ACC112 (cell line): ENCODE results near the gene LRG1.

Experiments
- H2AFZ ChIP-seq: fragments of 200-600 bp; sonication (generic); one replicate; pipeline ENCODE4 v1.6.0; 2017; ENCODE audit warnings: antibody characterized with exemption, low read length; ENCODE audit not compliant: unreplicated experiment
- H3K27ac ChIP-seq: fragments of 200-600 bp; sonication (generic); 2 replicates; pipeline ENCODE4 v1.5.1; 2014; ENCODE audit warnings: low read depth, mild to moderate bottlenecking, antibody characterized with exemption, low read length, moderate library complexity
- H3K27me3 ChIP-seq: fragments of 200-600 bp; sonication (generic); 2 replicates; pipeline ENCODE4 v1.6.1; 2014; ENCODE audit warnings: mild to moderate bottlenecking, antibody characterized with exemption, low read length, moderate library complexity, mixed read lengths; ENCODE audit not compliant: insufficient read depth
- H3K36me3 ChIP-seq: fragments of 200-600 bp; sonication (generic); 2 replicates; pipeline ENCODE4 v1.6.1; 2016; ENCODE audit warnings: mild to moderate bottlenecking, antibody characterized with exemption, low read length, moderate library complexity, mixed read lengths; ENCODE audit not compliant: insufficient read depth
- H3K4me1 ChIP-seq: fragments of 200-600 bp; sonication (generic); one replicate; pipeline ENCODE4 v1.6.1; 2016; ENCODE audit warnings: low read length, mixed read lengths; ENCODE audit not compliant: insufficient read depth, unreplicated experiment, control insufficient read depth
- H3K4me3 ChIP-seq: fragments of 200-600 bp; sonication (generic); 2 replicates; pipeline ENCODE4 v1.5.1; 2014; ENCODE audit warnings: mild to moderate bottlenecking, low read depth, low read length
- H3K79me2 ChIP-seq: fragments of 200-600 bp; sonication (generic); one replicate; pipeline ENCODE4 v1.6.0; 2016; ENCODE audit warnings: low read length; ENCODE audit not compliant: control insufficient read depth, unreplicated experiment, insufficient read depth

The LRG1 gene

DNA sequence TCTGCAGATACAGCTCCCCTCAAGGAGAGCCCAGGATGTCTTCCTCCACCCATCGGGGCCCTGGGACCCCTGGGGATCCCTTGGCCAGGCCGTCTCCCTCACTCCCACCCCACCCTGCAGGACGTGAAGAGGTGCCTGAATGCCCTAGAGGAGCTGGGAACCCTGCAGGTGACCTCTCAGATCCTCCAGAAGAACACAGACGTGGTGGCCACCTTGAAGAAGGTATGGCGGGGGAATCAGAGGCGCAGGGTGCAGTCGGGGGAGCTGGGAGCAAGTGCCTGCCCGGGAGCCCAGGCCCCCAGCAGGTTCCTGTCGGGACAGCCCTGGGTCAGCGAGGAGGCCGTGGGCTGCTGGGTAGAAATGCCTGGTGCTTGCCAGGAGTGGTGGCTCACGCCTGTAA is 41.1 kb downstream of the LRG1 start:
- H3K79me2 ChIP-seq: no peaks in the 10 kb centered on the region
- H2AFZ ChIP-seq: no peak overlapping the region
- no peaks in the 10 kb centered on the region for H3K27me3 ChIP-seq
- H3K4me1 ChIP-seq: no peaks in the 10 kb centered on the region
- no peaks in the 10 kb centered on the region for H3K36me3 ChIP-seq
- no peak overlapping the region for H3K4me3 ChIP-seq
- H3K27ac ChIP-seq: no peak overlapping the region

DNA sequence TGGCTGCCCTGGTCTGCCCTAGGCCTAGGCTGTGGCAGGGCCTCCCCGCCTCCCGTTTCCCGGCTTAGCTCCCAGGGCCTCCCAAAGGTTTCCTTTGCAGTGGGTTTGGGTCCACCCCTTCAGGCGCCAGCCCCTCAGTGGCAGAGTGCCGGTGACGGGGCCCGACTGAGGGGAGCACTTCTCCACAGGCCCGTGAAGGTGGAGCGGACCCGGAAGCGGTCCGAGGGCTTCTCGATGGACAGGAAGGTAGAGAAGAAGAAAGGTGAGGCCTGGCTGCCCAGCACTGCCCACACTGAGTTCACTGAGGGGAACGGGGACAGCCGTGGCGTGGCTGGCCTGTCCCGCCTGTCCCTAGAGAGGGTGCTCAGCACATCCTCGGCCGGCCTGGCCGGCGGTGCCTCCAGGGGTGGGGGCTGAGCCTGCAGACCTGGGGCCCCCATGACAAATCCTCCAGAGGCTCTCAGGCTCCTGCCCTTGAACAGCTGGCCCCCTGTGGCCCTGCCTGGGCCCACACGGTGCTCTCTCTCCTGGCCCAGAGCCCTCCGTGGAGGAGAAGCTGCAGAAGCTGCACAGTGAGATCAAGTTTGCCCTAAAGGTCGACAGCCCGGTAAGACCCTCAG is 42.0 kb downstream of the LRG1 start:
- Histone ChIP-seq H3K27me3 (no peaks in the 10 kb centered on the region), H3K79me2 (no peaks in the 10 kb centered on the region), H3K36me3 (no peaks in the 10 kb centered on the region), H3K4me1 (no peaks in the 10 kb centered on the region), H3K27ac (no peak overlapping the region), H2AFZ (no peak overlapping the region), H3K4me3 (no peak overlapping the region)

- no peak overlapping the region for H3K4me3 ChIP-seq
- H3K79me2 ChIP-seq: no peaks in the 10 kb centered on the region
- H2AFZ ChIP-seq: no peak overlapping the region
- no peaks in the 10 kb centered on the region for H3K4me1 ChIP-seq
- H3K36me3 ChIP-seq: peaks cover 7% of the 10 kb centered on the region; the same call in 1 of the 2 replicates
- no peaks in the 10 kb centered on the region for H3K27me3 ChIP-seq
- H3K27ac ChIP-seq: no peak overlapping the region
Measured at GRCh38 chr19:4496304-4496703, 43.5 kb downstream of the LRG1 start.

- Histone ChIP-seq H3K4me1 (no peaks in the 10 kb centered on the region), H3K27me3 (no peaks in the 10 kb centered on the region), H3K79me2 (no peaks in the 10 kb centered on the region), H2AFZ (no peak overlapping the region), H3K27ac (no peak overlapping the region), H3K4me3 (no peak overlapping the region), H3K36me3 (peaks cover 8% of the 10 kb centered on the region; the same call in 1 of the 2 replicates)
Measured at GRCh38 chr19:4495471-4495870, 44.4 kb downstream of the LRG1 start.

DNA sequence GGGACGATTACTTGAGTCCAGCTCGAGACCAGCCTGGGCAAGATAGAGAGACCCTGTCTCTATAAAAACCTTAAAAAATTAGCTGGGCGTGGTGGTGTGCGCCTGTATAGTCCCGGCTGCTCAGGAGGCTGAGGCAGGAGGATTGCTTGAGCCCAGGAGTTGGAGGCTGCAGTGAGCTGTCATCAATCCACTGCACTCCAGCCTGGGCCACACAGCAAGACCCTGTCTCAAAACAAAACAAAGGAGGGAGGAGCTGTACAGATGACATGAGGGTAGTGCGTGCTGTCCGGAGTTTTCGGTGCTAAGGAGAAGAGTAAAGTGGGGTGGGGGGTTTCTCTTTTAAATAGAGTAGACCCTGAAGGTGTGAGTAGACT is 45.2 kb downstream of the LRG1 start:
- Histone ChIP-seq H3K27ac (no peak overlapping the region), H3K4me1 (no peaks in the 10 kb centered on the region), H3K4me3 (no peak overlapping the region), H2AFZ (no peak overlapping the region), H3K79me2 (no peaks in the 10 kb centered on the region), H3K36me3 (peaks cover 8% of the 10 kb centered on the region; the same call in 1 of the 2 replicates), H3K27me3 (no peaks in the 10 kb centered on the region)

DNA sequence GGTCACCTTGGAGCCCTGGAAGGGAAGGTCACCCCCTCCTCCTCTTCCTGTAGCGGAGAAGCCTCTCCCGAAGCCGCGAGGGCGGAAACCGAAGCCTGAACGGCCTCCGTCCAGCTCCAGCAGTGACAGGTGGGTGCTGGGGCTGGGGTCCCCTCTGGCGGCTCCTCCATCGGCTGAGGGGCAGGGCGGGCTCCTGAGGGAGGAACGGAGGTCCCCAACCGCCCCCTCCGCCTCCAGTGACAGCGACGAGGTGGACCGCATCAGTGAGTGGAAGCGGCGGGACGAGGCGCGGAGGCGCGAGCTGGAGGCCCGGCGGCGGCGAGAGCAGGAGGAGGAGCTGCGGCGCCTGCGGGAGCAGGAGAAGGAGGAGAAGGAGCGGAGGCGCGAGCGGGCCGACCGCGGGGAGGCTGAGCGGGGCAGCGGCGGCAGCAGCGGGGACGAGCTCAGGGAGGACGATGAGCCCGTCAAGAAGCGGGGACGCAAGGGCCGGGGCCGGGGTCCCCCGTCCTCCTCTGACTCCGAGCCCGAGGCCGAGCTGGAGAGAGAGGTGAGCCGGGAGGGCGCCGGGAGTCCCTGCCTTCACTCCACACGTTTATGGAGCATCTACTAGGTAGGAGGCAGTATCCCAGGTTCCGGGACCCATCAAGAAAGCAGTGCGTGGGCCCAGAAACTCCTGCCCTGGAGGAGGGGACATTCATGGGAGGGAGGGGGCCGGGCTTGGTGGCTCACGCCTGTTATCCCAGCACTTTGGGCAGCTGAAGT is 45.7 kb downstream of the LRG1 start:
- Histone ChIP-seq H3K4me1 (no peaks in the 10 kb centered on the region), H3K27ac (no peak overlapping the region), H3K27me3 (no peaks in the 10 kb centered on the region), H3K36me3 (peaks cover 8% of the 10 kb centered on the region; the same call in 1 of the 2 replicates), H3K79me2 (no peaks in the 10 kb centered on the region), H3K4me3 (no peak overlapping the region), H2AFZ (no peak overlapping the region)

DNA sequence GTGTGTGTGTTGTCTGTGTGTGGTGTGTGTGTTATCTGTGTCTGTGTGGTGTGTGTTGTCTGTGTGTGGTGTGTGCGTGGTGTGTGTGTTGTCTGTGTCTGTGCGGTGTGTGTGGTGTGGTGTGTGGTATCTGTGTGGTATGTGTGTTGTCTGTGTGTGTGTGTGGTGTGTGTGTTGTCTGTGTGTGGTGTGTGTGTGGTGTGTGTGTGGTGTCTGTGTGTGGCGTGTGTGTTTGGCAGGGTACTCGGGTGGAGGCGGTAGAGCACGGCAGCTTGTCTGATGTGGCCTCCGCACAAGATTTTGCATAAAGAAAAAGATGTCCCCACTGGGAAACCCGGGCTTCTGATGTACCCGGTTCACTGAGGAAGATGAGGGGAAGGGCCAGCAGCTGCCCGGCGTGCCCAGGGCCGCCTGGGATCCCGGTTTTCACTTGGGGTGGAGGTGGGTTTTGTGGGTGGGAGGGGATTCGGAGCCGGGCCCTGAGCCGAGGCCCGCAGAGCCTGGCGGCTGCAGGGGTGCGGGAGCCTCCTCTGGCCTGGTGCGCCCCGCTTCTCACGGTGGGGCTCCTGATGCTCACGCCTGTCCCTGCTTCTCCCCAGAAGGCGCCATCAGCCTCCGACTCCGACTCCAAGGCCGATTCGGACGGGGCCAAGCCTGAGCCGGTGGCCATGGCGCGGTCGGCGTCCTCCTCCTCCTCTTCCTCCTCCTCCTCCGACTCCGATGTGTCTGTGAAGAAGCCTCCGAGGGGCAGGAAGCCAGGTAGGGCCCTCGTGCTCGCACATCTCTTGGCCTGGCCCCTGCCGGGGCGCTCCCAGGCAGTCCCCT is 46.5 kb downstream of the LRG1 start:
- Histone ChIP-seq H3K27ac (no peak overlapping the region), H3K27me3 (no peaks in the 10 kb centered on the region), H3K36me3 (peaks cover 8% of the 10 kb centered on the region; the same call in 1 of the 2 replicates), H3K4me3 (no peak overlapping the region), H3K4me1 (no peaks in the 10 kb centered on the region), H3K79me2 (no peaks in the 10 kb centered on the region), H2AFZ (no peak overlapping the region)

DNA sequence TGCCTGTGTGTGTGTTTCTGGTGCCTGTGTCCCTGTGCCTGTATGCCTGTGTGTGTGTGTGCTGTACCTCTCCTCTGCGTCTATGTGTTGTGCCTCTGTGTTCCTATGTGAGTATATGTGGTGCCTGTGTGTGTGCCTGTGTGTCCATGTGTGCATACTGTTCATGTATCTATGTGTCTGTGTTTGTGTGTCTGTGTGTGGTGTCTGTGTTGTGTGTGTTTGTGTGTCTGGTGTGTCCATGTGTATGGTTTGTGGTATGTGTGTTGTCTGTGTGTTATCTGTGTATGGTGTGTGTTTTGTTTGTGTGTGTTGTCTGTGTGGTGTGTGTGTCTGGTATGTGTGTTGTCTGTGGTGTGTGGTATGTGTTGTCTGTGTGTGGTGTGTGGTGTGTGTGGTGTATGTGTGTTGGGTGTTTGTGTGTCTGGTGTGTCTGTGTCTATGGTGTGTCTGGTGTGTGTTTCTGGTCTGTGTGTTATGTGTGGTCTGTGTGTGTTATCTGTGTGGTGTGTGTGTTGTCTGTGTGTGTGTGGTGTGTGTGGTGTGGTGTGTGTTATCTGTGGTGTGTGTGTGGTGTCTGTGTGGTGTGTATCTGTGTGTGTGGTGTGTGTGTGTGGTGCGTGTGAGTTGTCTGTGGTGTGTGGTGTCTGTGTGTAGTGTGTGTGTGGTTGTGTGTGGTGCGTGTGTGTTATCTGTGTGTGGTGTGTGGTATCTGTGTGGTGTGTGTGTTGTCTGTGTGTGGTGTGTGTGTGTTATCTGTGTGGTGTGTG is 47.3 kb downstream of the LRG1 start:
- no peaks in the 10 kb centered on the region for H3K4me1 ChIP-seq
- no peak overlapping the region for H3K27ac ChIP-seq
- no peaks in the 10 kb centered on the region for H3K79me2 ChIP-seq
- peaks cover 8% of the 10 kb centered on the region; the same call in 1 of the 2 replicates for H3K36me3 ChIP-seq
- no peaks in the 10 kb centered on the region for H3K27me3 ChIP-seq
- no peak overlapping the region for H2AFZ ChIP-seq
- no peak overlapping the region for H3K4me3 ChIP-seq

- no peak overlapping the region for H2AFZ ChIP-seq
- no peak overlapping the region for H3K27ac ChIP-seq
- no peaks in the 10 kb centered on the region for H3K79me2 ChIP-seq
- H3K27me3 ChIP-seq: no peaks in the 10 kb centered on the region
- peaks cover 8% of the 10 kb centered on the region; the same call in 1 of the 2 replicates for H3K36me3 ChIP-seq
- no peaks in the 10 kb centered on the region for H3K4me1 ChIP-seq
- H3K4me3 ChIP-seq: no peak overlapping the region
Measured at GRCh38 chr19:4491446-4491845, 48.4 kb downstream of the LRG1 start.

- peaks cover 8% of the 10 kb centered on the region; the same call in 1 of the 2 replicates for H3K36me3 ChIP-seq
- no peaks in the 10 kb centered on the region for H3K27me3 ChIP-seq
- H3K27ac ChIP-seq: no peak overlapping the region
- no peaks in the 10 kb centered on the region for H3K4me1 ChIP-seq
- H3K79me2 ChIP-seq: no peaks in the 10 kb centered on the region
- H2AFZ ChIP-seq: no peak overlapping the region
- no peak overlapping the region for H3K4me3 ChIP-seq
Measured at GRCh38 chr19:4488496-4488895, 51.3 kb downstream of the LRG1 start.
